PC-9 (cell line): ENCODE measurements around the gene PSMA7. TPM values are rescaled to one million over a fixed set of nuclear protein-coding genes. Genes with fewer than 3 reads are reported as not detected.

Experiments
- BruUV-seq: library from RNA; stranded (reverse); fragments of 400-500 nt; replicated peaks from 2 replicates; lab custom pipeline; 2021; lab: Mats Ljungman, UMichigan
- CTCF ChIA-PET: fragments of 300-600 bp; sonication (Branson Sonifier 250); formaldehyde crosslinking; loops from one replicate; lab custom pipeline; 2022; ENCODE audit warnings: antibody characterized with exemption; lab: Charles Lee
- POLR2A ChIA-PET: fragments of 300-600 bp; sonication (Branson Sonifier 250); formaldehyde crosslinking; loops from one replicate; lab custom pipeline; 2022; ENCODE audit warnings: antibody characterized with exemption; ENCODE audit not compliant: unreplicated experiment; lab: Charles Lee
- DNase-seq, 2 experiments: peaks; one replicate each; pipeline versions ENCODE4 v3.0.0 to v3.0.0-alpha.2; 2015 to 2022; ENCODE audit warnings: mixed read lengths in 1 of 2
- H2AFZ ChIP-seq: fragments of 200-600 bp; sonication (generic); 2 replicates; pipeline ENCODE4 v1.8.1; 2017; ENCODE audit warnings: antibody characterized with exemption
- H3F3A ChIP-seq: fragments of 200-600 bp; sonication (generic); 2 replicates; pipeline ENCODE4 v1.8.1; 2017; ENCODE audit warnings: antibody characterized with exemption, mild to moderate bottlenecking, low read depth; ENCODE audit not compliant: insufficient read depth
- H3K27ac ChIP-seq: fragments of 200-600 bp; sonication (generic); 2 replicates; pipeline ENCODE4 v1.6.1; 2016; ENCODE audit warnings: mixed run types
- H3K27me3 ChIP-seq: fragments of 200-600 bp; sonication (generic); 2 replicates; pipeline ENCODE4 v1.6.1; 2016; ENCODE audit warnings: low read depth, mixed run types; ENCODE audit not compliant: insufficient read depth
- H3K36me3 ChIP-seq: fragments of 200-600 bp; sonication (generic); 2 replicates; pipeline ENCODE4 v1.6.1; 2016; ENCODE audit warnings: low read depth, mixed run types
- H3K4me1 ChIP-seq: fragments of 200-600 bp; sonication (generic); replicated peaks from 2 replicates; pipeline ENCODE4 v1.6.1; 2016; ENCODE audit warnings: mixed run types; ENCODE audit not compliant: insufficient read depth
- H3K4me2 ChIP-seq: fragments of 200-600 bp; sonication (generic); 2 replicates; pipeline ENCODE4 v1.6.1; 2017; ENCODE audit warnings: mixed run types
- H3K4me3 ChIP-seq: fragments of 200-600 bp; sonication (generic); 2 replicates; pipeline ENCODE4 v1.6.1; 2016; ENCODE audit warnings: mixed run types
- H3K79me2 ChIP-seq: fragments of 200-600 bp; sonication (generic); 2 replicates; pipeline ENCODE4 v1.6.1; 2017; ENCODE audit warnings: low read depth, mixed run types
- H3K9me2 ChIP-seq: fragments of 200-600 bp; sonication (generic); 2 replicates; pipeline ENCODE4 v1.8.1; 2017; ENCODE audit warnings: mild to moderate bottlenecking; ENCODE audit not compliant: insufficient read depth
- H3K9me3 ChIP-seq: fragments of 200-600 bp; sonication (generic); 2 replicates; pipeline ENCODE4 v1.8.1; 2016; ENCODE audit warnings: low read depth; ENCODE audit not compliant: insufficient read depth
- H4K20me1 ChIP-seq: fragments of 200-600 bp; sonication (generic); 2 replicates; pipeline ENCODE4 v1.8.1; 2017; ENCODE audit not compliant: insufficient read depth
- EZH2 ChIP-seq: fragments of 200-600 bp; sonication (generic); IDR thresholded peaks from 2 replicates; pipeline ENCODE4 v1.8.0; 2017; ENCODE audit warnings: antibody characterized with exemption, low read depth
- intact Hi-C: fragments of 100-400 bp; cut with micrococcal nuclease; formaldehyde crosslinking; loops from one replicate; pipeline ENCODE4 v1.10.0; 2022; ENCODE audit not compliant: unreplicated experiment
- total RNA-seq: library from RNA; stranded (reverse); gene quantifications from 2 replicates; pipeline ENCODE4 v1.2.3, GENCODE V29; 2021
- TF ChIP-seq, protein P1 (sequence below): fragments of 200-600 bp; sonication (generic); conservative IDR thresholded peaks from 2 replicates; pipeline ENCODE4 v1.6.1; 2017; ENCODE audit warnings: mixed run types, antibody characterized with exemption, mild to moderate bottlenecking, moderate library complexity

Gene PSMA7
- total RNA-seq, 1 experiment from 2014 or later: 391 TPM

DNA sequence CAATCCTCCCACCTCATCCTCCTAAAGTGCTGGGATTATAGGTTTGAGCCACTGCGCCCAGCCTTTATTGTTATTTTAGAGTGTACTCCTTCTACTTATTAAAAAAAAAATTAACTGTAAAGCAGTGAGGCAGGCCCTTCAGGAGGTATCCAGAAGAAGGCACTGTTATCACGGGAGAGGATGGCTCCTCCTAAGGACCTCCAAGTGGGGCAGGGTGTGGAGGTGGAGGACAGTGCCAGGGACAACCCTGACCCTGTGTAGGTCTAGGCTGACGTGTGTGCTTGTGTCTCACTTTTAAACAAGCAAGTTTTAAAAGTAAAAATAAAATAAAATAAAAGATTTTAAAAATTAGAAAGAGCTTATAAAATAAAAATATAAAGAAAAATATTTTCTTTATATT is 53.8 kb downstream of the PSMA7 start:
- H3K9me3 ChIP-seq: no peaks in the 10 kb centered on the region
- no peaks in the 10 kb centered on the region for H3K9me2 ChIP-seq
- H3K36me3 ChIP-seq: no peaks in the 10 kb centered on the region
- no peak overlapping the region for H3K27ac ChIP-seq
- BruUV-seq: no TSS peak
- intact Hi-C loops: no loop called here
- H3K4me2 ChIP-seq: no peak overlapping the region
- H3F3A ChIP-seq: peaks cover 4% of the 10 kb centered on the region; the same call in 1 of the 2 replicates
- ChIA-PET CTCF (no interaction called here), POLR2A (interaction anchor here (0.7 kb wide), 1 partner anchor 28 kb away, joined by 5 read pairs; no protein-coding TSS in a partner anchor)
- H3K4me1 ChIP-seq: peaks cover 6% of the 10 kb centered on the region
- no peak overlapping the region for H3K4me3 ChIP-seq
- no peaks in the 10 kb centered on the region for H3K79me2 ChIP-seq
- H2AFZ ChIP-seq: no peak overlapping the region
- H3K27me3 ChIP-seq: peaks cover 63% of the 10 kb centered on the region
- DNase-seq: no peak
- no peaks in the 10 kb centered on the region for H4K20me1 ChIP-seq
- TF ChIP-seq EZH2: no peak
- TF ChIP-seq, protein P1, sequence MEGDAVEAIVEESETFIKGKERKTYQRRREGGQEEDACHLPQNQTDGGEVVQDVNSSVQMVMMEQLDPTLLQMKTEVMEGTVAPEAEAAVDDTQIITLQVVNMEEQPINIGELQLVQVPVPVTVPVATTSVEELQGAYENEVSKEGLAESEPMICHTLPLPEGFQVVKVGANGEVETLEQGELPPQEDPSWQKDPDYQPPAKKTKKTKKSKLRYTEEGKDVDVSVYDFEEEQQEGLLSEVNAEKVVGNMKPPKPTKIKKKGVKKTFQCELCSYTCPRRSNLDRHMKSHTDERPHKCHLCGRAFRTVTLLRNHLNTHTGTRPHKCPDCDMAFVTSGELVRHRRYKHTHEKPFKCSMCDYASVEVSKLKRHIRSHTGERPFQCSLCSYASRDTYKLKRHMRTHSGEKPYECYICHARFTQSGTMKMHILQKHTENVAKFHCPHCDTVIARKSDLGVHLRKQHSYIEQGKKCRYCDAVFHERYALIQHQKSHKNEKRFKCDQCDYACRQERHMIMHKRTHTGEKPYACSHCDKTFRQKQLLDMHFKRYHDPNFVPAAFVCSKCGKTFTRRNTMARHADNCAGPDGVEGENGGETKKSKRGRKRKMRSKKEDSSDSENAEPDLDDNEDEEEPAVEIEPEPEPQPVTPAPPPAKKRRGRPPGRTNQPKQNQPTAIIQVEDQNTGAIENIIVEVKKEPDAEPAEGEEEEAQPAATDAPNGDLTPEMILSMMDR: no peak

DNA sequence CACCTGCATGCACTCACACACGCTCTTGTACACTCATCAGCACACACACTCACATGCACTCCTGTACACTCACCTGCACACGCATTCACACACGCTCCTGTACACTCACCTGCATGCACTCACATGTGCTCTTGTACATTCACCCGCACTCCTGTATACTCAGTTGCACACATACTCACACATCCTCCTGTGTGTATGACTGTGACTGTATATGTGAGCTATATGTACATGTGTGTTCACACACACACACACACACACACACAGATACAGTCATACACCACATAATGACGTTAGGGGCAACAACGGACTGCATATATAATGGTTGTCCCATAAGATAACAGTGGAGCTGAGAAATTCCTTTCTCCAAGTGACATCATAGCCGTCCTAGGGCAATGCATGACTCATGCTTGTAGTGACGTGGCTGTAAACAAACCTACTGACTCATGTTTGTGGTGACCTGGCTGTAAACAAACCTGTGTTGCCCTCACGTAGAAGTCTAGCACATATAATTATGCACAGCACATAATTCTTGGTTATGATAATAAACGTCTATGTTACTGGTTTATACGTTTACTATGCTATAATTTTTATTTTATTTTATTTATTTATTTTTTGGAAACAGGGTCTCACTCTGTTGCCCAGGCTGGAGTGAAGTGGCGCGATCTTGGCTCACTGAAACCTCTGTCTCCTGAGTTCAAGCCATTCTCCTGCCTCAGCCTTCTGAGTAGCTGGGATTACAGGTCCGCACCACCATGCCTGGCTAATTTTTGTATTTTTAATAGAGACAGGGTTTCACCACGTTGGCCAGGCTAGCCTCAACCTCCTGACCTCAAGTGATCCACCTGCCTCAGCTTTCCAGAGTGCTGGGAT is 54.7 kb downstream of the PSMA7 start:
- Histone ChIP-seq H3F3A (peaks cover 4% of the 10 kb centered on the region; the same call in 1 of the 2 replicates), H3K27me3 (peaks cover 63% of the 10 kb centered on the region), H3K9me3 (no peaks in the 10 kb centered on the region), H3K4me1 (peaks cover 6% of the 10 kb centered on the region), H3K4me3 (no peak overlapping the region), H3K27ac (no peak overlapping the region), H3K9me2 (no peaks in the 10 kb centered on the region), H2AFZ (no peak overlapping the region), H4K20me1 (no peaks in the 10 kb centered on the region), H3K36me3 (no peaks in the 10 kb centered on the region), H3K79me2 (no peaks in the 10 kb centered on the region), H3K4me2 (peak overlapping the region; percentile 21; the same call in 1 of the 2 replicates)
- intact Hi-C loops: no loop called here
- ChIA-PET POLR2A (interaction anchor here (0.6 kb wide), 1 partner anchor 23 kb away, joined by 10 read pairs; the partner anchor contains the start of gene TAF4), CTCF (no interaction called here)
- peak; percentile 62 to 94 for DNase-seq
- TF ChIP-seq, protein P1: no peak
- no peak for TF ChIP-seq EZH2
- no TSS peak for BruUV-seq

DNA sequence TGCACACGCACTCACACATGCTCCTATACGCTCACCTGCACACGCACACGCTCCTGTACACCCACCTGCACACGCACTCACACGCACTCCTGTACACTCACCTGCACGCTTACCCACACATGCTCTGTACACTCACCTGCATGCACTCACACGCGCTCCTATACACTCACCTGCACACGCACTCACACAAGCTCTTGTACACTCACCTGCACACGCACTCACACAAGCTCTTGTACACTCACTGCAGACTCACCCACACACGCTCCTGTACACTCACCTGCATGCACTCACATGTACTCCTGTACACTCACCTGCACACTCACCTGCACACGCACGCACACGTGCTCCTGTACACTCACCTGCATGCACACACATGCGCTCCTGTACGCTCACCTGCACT is 55.6 kb downstream of the PSMA7 start:
- Histone ChIP-seq H4K20me1 (no peaks in the 10 kb centered on the region), H3K4me2 (no peak overlapping the region)
- POLR2A ChIA-PET: no interaction called here

More for the DNA sequence above, 55.6 kb downstream of the PSMA7 start:
- H3K27ac ChIP-seq: no peak overlapping the region
- peaks cover 4% of the 10 kb centered on the region; the same call in 1 of the 2 replicates for H3F3A ChIP-seq
- H3K27me3 ChIP-seq: peaks cover 59% of the 10 kb centered on the region
- CTCF ChIA-PET: interaction anchor here (0.6 kb wide), 1 partner anchor 707 kb away, joined by 3 read pairs; no protein-coding TSS in a partner anchor
- no peaks in the 10 kb centered on the region for H3K9me2 ChIP-seq
- TF ChIP-seq EZH2: no peak
- TF ChIP-seq, protein P1: no peak
- intact Hi-C loops: loop anchor here (2.0 kb wide), 1 partner anchor 33 kb away; no protein-coding TSS in a partner anchor
- no peaks in the 10 kb centered on the region for H3K79me2 ChIP-seq
- H2AFZ ChIP-seq: no peak overlapping the region
- H3K4me3 ChIP-seq: no peak overlapping the region
- H3K36me3 ChIP-seq: no peaks in the 10 kb centered on the region
- DNase-seq: no peak
- peaks cover 6% of the 10 kb centered on the region for H3K4me1 ChIP-seq
- no peaks in the 10 kb centered on the region for H3K9me3 ChIP-seq
- no TSS peak for BruUV-seq
